NCI-H2227 (cell line): Measurements from ENCODE around the gene CDKAL1.
"Not testable (repeated sequence)": the region's sequence is repeated elsewhere in the genome, so short reads cannot be mapped to it uniquely, and the experiment has no call there.

ENCODE experiments used
- DNase-seq: peaks from one replicate; lab custom pipeline; 2025; ENCODE audit not compliant: unreplicated experiment; lab: John Stamatoyannopoulos, UW

Gene CDKAL1

GRCh38 chr6:21049148-21049547 is 514.9 kb downstream of the CDKAL1 start:
- no peak for DNase-seq

- no peak for DNase-seq
Observed at GRCh38 chr6:21049572-21049971, 515.3 kb downstream of the CDKAL1 start.

- no peak for DNase-seq
Observed at GRCh38 chr6:21050935-21051334, 516.7 kb downstream of the CDKAL1 start.

GRCh38 chr6:21051777-21052176 is 517.5 kb downstream of the CDKAL1 start:
- no peak for DNase-seq

- no peak for DNase-seq
Observed at GRCh38 chr6:21053612-21054011, 519.4 kb downstream of the CDKAL1 start.

GRCh38 chr6:21055480-21055879 is 521.2 kb downstream of the CDKAL1 start:
- not testable (repeated sequence) for DNase-seq

GRCh38 chr6:21061892-21062291 is 527.6 kb downstream of the CDKAL1 start:
- DNase-seq, result no peak

- no peak for DNase-seq
Observed at GRCh38 chr6:21064756-21065340, 530.6 kb downstream of the CDKAL1 start.

GRCh38 chr6:21067521-21067920 is 533.3 kb downstream of the CDKAL1 start:
- no peak for DNase-seq

GRCh38 chr6:21070620-21071019 is 536.4 kb downstream of the CDKAL1 start:
- DNase-seq, result no peak

- no peak for DNase-seq
Observed at GRCh38 chr6:21071780-21072468, 537.7 kb downstream of the CDKAL1 start.

- no peak for DNase-seq
Observed at GRCh38 chr6:21073318-21073839, 539.1 kb downstream of the CDKAL1 start.

GRCh38 chr6:21074484-21074883 is 540.2 kb downstream of the CDKAL1 start:
- no peak for DNase-seq

- no peak for DNase-seq
Observed at GRCh38 chr6:21075986-21076385, 541.7 kb downstream of the CDKAL1 start.

GRCh38 chr6:21078497-21078896 is 544.2 kb downstream of the CDKAL1 start:
- no peak for DNase-seq

GRCh38 chr6:21079468-21080048 is 545.3 kb downstream of the CDKAL1 start:
- no peak for DNase-seq

- DNase-seq, result no peak
Observed at GRCh38 chr6:21080221-21080620, 546.0 kb downstream of the CDKAL1 start.

- no peak for DNase-seq
Observed at GRCh38 chr6:21082091-21082490, 547.8 kb downstream of the CDKAL1 start.

GRCh38 chr6:21083708-21084107 is 549.5 kb downstream of the CDKAL1 start:
- DNase-seq, result no peak

- no peak for DNase-seq
Observed at GRCh38 chr6:21084656-21085055, 550.4 kb downstream of the CDKAL1 start.

- DNase-seq, result no peak
Observed at GRCh38 chr6:21085211-21085610, 551.0 kb downstream of the CDKAL1 start.

- DNase-seq, result no peak
Observed at GRCh38 chr6:21085643-21086042, 551.4 kb downstream of the CDKAL1 start.
